Measurements from ENCODE around the gene PPID. TPM values are rescaled to one million over a fixed set of nuclear protein-coding genes. Genes with fewer than 3 reads are reported as not detected.
"Not testable (repeated sequence)": the region's sequence is repeated elsewhere in the genome, so short reads cannot be mapped to it uniquely, and the experiment has no call there.

PPID gene
- total RNA-seq, 1 donor from 2014 or later, result 15.0 TPM

- Histone ChIP-seq H3K4me3 (no peak overlapping the region), H3K36me3 (no peaks in the 10 kb centered on the region), H3K4me1 (no peaks in the 10 kb centered on the region), H3K27me3 (no peaks in the 10 kb centered on the region), H3K27ac (no peak overlapping the region), H3K9me3 (no peaks in the 10 kb centered on the region)
- TF ChIP-seq POLR2AphosphoS5 (IDR thresholded peaks at IDR 0.05; ENCODE audit: insufficient read depth in 1 of 2, low read depth in 1 of 2) (no peak), POLR2A (IDR thresholded peaks at IDR 0.05) (no peak), CTCF (IDR thresholded peaks at IDR 0.05) (no peak)
- intact Hi-C loops (cut with DNase I), result no loop called here
- no peak for DNase-seq (ENCODE audit: extremely low spot score in 2 of 2)
These were observed 27.2 kb upstream of the PPID start for GRCh38 chr4:158750379-158750778.

GRCh38 chr4:158746537-158746936 lies 23.3 kb upstream of the PPID start:
- H3K27me3 ChIP-seq; H3K9me3 ChIP-seq; intact Hi-C loops (cut with DNase I); H3K4me1 ChIP-seq; DNase-seq (ENCODE audit: extremely low spot score in 2 of 2); H3K4me3 ChIP-seq; H3K27ac ChIP-seq; H3K36me3 ChIP-seq: not testable (repeated sequence)

- H3K27ac ChIP-seq, result no peak overlapping the region
- no peaks in the 10 kb centered on the region for H3K27me3 ChIP-seq
- intact Hi-C loops (cut with DNase I), result no loop called here
- no peak overlapping the region for H3K4me3 ChIP-seq
- H3K36me3 ChIP-seq, result no peaks in the 10 kb centered on the region
- TF ChIP-seq POLR2AphosphoS5 (IDR thresholded peaks at IDR 0.05; ENCODE audit: insufficient read depth in 1 of 2, low read depth in 1 of 2) (no peak), POLR2A (IDR thresholded peaks at IDR 0.05) (no peak), CTCF (IDR thresholded peaks at IDR 0.05) (no peak)
- no peaks in the 10 kb centered on the region for H3K9me3 ChIP-seq
- H3K4me1 ChIP-seq, result no peaks in the 10 kb centered on the region
- no peak for DNase-seq (ENCODE audit: extremely low spot score in 2 of 2)
These were observed 18.3 kb upstream of the PPID start for GRCh38 chr4:158741326-158742021.

GRCh38 chr4:158739600-158739999 lies 16.4 kb upstream of the PPID start:
- Histone ChIP-seq H3K27me3 (no peaks in the 10 kb centered on the region), H3K4me3 (no peak overlapping the region), H3K9me3 (no peaks in the 10 kb centered on the region), H3K27ac (no peak overlapping the region), H3K36me3 (no peaks in the 10 kb centered on the region), H3K4me1 (no peaks in the 10 kb centered on the region)
- intact Hi-C loops (cut with DNase I), result no loop called here
- DNase-seq (ENCODE audit: extremely low spot score in 2 of 2), result no peak
- TF ChIP-seq POLR2AphosphoS5 (IDR thresholded peaks at IDR 0.05; ENCODE audit: insufficient read depth in 1 of 2, low read depth in 1 of 2), result no peak
- TF ChIP-seq POLR2A (IDR thresholded peaks at IDR 0.05), result no peak
- no peak for TF ChIP-seq CTCF (IDR thresholded peaks at IDR 0.05)

GRCh38 chr4:158738866-158739265 lies 15.7 kb upstream of the PPID start:
- no peaks in the 10 kb centered on the region for H3K36me3 ChIP-seq
- no peak overlapping the region for H3K4me3 ChIP-seq
- no peak for DNase-seq (ENCODE audit: extremely low spot score in 2 of 2)
- no peaks in the 10 kb centered on the region for H3K4me1 ChIP-seq
- no peaks in the 10 kb centered on the region for H3K27me3 ChIP-seq
- TF ChIP-seq CTCF (IDR thresholded peaks at IDR 0.05) (no peak), POLR2A (IDR thresholded peaks at IDR 0.05) (no peak), POLR2AphosphoS5 (IDR thresholded peaks at IDR 0.05; ENCODE audit: insufficient read depth in 1 of 2, low read depth in 1 of 2) (no peak)
- no peaks in the 10 kb centered on the region for H3K9me3 ChIP-seq
- intact Hi-C loops (cut with DNase I), result no loop called here
- H3K27ac ChIP-seq, result no peak overlapping the region

All from vagina (tissue), 2 donors.